Measurements from ENCODE around the gene RAD54L. TPM values are rescaled to one million over a fixed set of nuclear protein-coding genes. Genes with fewer than 3 reads are reported as not detected.

Gene RAD54L
- total RNA-seq, 1 donor from 2014 or later, result 17.0 TPM

DNA sequence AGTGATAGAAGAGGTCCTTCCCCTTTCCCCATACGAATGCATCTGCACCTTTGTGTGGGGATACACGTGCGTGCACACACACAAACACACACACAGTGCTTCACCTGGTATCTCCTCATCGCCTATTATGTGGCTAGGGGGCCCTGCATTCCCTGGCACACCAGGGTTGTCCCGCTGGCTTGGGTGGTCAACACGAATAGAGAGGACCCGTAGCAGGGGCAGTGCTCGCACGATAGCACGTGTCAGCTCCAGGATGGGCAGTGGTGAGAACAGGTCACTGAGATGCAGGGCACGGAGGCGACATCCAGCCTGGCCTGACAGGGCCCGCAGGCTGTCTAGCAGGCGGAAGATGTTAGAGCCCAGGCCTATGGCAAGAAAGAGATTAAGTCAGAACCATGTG, 33.5 kb downstream of the RAD54L start:
- Mint-ChIP-seq H3K27ac (no peak overlapping the region), H3K9me3 (ENCODE audit: low read depth) (no peaks in the 10 kb centered on the region), H3K4me1 (ENCODE audit: low read depth) (peaks cover 5% of the 10 kb centered on the region), H3K36me3 (ENCODE audit: insufficient read depth) (peaks cover 22% of the 10 kb centered on the region), H3K4me3 (ENCODE audit: low read depth) (no peak overlapping the region), H3K27me3 (no peaks in the 10 kb centered on the region)
- no peak for DNase-seq (ENCODE audit: low spot score, unreplicated experiment)
- no peak for TF ChIP-seq CTCF (IDR thresholded peaks at IDR 0.05; ENCODE audit: unreplicated experiment)

DNA sequence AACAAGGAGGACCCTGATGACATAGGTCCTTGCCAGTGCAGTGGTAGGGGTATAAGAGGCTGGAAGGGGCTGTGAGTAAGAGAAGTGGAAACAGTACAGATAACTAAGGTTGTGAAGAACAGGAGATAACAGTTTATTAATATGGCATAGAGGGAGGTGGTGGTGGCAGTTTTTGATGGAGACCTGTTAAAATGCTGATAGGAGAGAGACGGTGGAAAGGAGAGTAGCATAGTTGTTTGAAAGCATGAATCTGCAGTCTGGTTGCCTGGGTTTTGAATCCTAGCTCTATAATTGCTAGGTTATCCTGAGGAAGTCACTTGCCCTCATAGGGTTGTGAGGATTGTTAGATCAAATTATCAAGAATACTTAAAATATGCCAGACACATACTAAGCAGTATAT, 36.5 kb downstream of the RAD54L start:
- Mint-ChIP-seq H3K36me3 (ENCODE audit: insufficient read depth) (peaks cover 19% of the 10 kb centered on the region), H3K4me1 (ENCODE audit: low read depth) (peaks cover 5% of the 10 kb centered on the region), H3K4me3 (ENCODE audit: low read depth) (no peak overlapping the region), H3K9me3 (ENCODE audit: low read depth) (no peaks in the 10 kb centered on the region), H3K27me3 (no peaks in the 10 kb centered on the region), H3K27ac (peak overlapping the region; percentile 46)
- no peak for DNase-seq (ENCODE audit: low spot score, unreplicated experiment)
- TF ChIP-seq CTCF (IDR thresholded peaks at IDR 0.05; ENCODE audit: unreplicated experiment), result no peak

DNA sequence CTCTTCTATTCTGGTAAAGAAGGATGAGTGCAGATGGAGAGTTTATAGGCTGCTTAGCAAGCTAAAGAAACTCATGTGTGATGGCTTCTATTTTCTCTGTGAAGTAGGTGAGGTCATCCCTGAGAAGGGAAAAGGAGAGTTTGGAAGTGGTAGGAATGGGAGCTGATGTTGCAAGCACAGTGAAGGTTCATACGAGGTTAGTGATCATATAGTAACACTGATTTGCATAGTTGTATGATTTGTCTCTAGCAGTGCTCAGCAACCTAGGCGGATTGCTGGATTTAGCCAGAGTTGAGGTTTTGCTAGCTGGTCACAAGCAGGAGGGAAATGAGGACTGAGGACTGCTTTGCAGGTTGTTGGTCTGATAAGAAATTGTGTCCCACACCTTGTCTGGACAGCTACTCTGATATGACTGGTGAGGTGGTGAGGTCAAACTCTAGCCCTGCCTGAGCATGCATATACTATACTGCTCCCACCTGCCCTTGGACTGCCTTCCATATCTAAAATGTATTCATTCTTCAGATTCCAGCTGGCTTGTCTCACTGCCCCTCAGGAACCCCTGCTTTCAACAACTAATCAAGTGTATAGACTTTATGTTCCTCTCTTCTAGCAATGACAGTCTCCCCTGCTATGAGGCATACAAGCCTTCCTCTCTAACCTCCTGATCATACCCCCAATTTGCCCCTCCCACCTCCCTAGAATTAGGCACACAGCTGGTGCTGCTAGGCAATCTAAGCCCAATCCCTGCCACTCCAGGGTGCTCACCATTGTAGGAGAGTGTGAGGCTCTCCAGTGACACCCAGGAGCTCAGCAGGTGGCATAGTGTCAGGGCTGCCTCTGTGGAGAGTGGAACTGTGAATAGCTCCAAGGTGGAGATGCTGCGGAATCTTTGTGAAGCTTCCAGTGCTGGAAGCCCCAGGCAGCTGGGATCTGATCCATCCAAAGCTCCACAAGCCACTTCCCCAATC, 37.3 kb downstream of the RAD54L start:
- H3K27me3 Mint-ChIP-seq, result no peaks in the 10 kb centered on the region
- H3K9me3 Mint-ChIP-seq (ENCODE audit: low read depth), result no peaks in the 10 kb centered on the region
- no peak for TF ChIP-seq CTCF (IDR thresholded peaks at IDR 0.05; ENCODE audit: unreplicated experiment)
- peaks cover 5% of the 10 kb centered on the region for H3K4me1 Mint-ChIP-seq (ENCODE audit: low read depth)
- no peak overlapping the region for H3K27ac Mint-ChIP-seq
- DNase-seq (ENCODE audit: low spot score, unreplicated experiment), result no peak
- H3K4me3 Mint-ChIP-seq (ENCODE audit: low read depth), result no peak overlapping the region
- peaks cover 25% of the 10 kb centered on the region for H3K36me3 Mint-ChIP-seq (ENCODE audit: insufficient read depth)

DNA sequence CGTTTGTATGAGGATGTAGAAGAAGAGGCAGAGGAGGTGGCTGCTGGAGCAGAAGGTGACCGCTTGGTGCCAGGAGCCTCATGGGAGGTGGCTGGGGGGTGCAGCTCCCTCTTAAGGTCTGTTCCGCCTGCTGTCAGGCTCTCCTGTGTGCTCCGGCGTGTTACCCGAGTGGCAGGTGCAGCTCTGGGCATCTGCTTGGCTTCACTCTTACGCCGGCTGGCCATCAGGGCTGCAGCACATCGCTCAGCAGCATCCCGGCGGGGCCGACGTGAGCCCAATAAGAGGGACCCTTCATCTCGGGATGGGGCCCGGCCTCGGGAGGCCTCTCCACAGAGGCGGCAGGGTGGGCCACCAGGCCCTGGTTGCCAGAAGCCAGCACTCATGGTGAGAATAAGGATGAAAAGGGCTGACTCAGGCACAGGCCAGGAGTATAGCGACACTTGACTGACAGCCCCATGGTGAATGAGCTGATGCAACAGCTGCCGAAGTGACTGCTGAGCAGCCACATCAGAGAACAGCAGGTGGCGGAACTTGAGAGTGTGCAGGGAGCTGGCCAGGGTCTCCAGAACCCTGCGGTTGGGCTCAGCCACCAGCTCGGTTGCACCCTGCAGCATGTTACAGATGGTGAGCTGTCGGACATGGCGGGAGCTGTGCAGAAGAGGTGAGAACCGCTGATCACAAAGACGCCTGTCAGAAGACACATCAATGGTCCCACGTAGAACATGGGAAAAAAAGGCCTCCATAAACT, 38.3 kb downstream of the RAD54L start:
- Mint-ChIP-seq H3K4me3 (ENCODE audit: low read depth) (no peak overlapping the region), H3K36me3 (ENCODE audit: insufficient read depth) (peaks cover 27% of the 10 kb centered on the region), H3K4me1 (ENCODE audit: low read depth) (peaks cover 5% of the 10 kb centered on the region), H3K27me3 (no peaks in the 10 kb centered on the region), H3K27ac (no peak overlapping the region), H3K9me3 (ENCODE audit: low read depth) (no peaks in the 10 kb centered on the region)
- no peak for TF ChIP-seq CTCF (IDR thresholded peaks at IDR 0.05; ENCODE audit: unreplicated experiment)
- DNase-seq (ENCODE audit: low spot score, unreplicated experiment), result no peak

DNA sequence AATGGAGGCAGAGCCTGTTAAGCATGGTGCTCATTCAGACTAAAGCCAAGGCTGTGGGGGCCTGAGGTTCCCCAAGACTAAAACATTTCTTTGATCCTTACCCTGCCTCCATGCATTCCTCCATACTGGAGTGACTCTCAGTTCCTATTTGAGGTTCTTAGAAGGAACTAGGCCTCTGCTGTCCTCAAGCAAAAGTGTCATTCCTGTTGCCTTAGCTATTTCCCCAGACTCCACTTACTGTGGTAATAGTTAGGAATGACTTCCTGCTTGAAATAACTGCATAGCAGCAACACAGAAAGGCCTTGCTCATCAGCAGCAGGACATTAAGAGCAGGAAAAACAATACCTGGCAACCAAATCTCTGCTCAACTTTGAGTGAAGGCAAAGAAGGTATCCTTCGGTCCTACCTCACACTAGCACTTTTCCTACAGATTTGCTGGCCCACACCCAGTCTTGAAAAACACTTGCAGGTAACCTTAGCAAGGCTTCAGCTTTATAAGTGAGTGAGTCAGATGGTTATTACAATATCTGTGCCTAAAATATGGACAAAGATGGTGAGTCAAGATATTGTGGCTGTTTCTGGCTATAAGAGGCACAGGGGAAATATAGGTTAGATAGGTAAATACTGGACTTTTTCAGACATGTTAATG, 41.0 kb downstream of the RAD54L start:
- no peak for TF ChIP-seq CTCF (IDR thresholded peaks at IDR 0.05; ENCODE audit: unreplicated experiment)
- H3K36me3 Mint-ChIP-seq (ENCODE audit: insufficient read depth), result peaks cover 24% of the 10 kb centered on the region
- no peaks in the 10 kb centered on the region for H3K27me3 Mint-ChIP-seq
- DNase-seq (ENCODE audit: low spot score, unreplicated experiment), result no peak
- no peak overlapping the region for H3K4me3 Mint-ChIP-seq (ENCODE audit: low read depth)
- peaks cover 5% of the 10 kb centered on the region for H3K4me1 Mint-ChIP-seq (ENCODE audit: low read depth)
- peak overlapping the region; percentile 74 for H3K27ac Mint-ChIP-seq
- H3K9me3 Mint-ChIP-seq (ENCODE audit: low read depth), result no peaks in the 10 kb centered on the region
